SK-N-MC (cell line): ENCODE measurements around the gene XPA.

Experiments used
- DNase-seq: peaks from one replicate; pipeline ENCODE4 v3.0.0-alpha.2; 2011; ENCODE audit warnings: low read depth, low spot score
- H3K27ac ChIP-seq: fragments of 200-600 bp; sonication (generic); 2 replicates; pipeline ENCODE4 v1.5.1; 2016; ENCODE audit warnings: mixed run types
- H3K36me3 ChIP-seq: fragments of 200-600 bp; sonication (generic); 2 replicates; pipeline ENCODE4 v1.6.1; 2017; ENCODE audit warnings: antibody characterized with exemption, low read length, mixed read lengths; ENCODE audit not compliant: insufficient read depth
- H3K4me3 ChIP-seq: fragments of 200-600 bp; sonication (generic); 2 replicates; pipeline ENCODE4 v1.5.1; 2016
- H3K9ac ChIP-seq: fragments of 200-600 bp; sonication (generic); 2 replicates; pipeline ENCODE4 v1.8.0; 2017; ENCODE audit warnings: mixed run types, mixed read lengths; ENCODE audit not compliant: insufficient read length
- H3K9me3 ChIP-seq: fragments of 200-600 bp; sonication (generic); 2 replicates; pipeline ENCODE4 v1.6.1; 2017; ENCODE audit warnings: low read depth, mild to moderate bottlenecking, antibody characterized with exemption, low read length, moderate library complexity, mixed read lengths
- EZH2 ChIP-seq: fragments of 200-600 bp; sonication (generic); IDR thresholded peaks from one replicate; pipeline ENCODE4 v1.6.1; 2017; ENCODE audit warnings: antibody characterized with exemption
- FOXP2 ChIP-seq: optimal IDR thresholded peaks from 2 replicates; pipeline ENCODE3; 2011; ENCODE audit warnings: mild to moderate bottlenecking, moderate library complexity; ENCODE audit not compliant: insufficient read depth; ENCODE audit errors: extremely low read length, control extremely low read depth
- POLR2AphosphoS5 ChIP-seq: IDR thresholded peaks from 2 replicates; pipeline ENCODE4 v1.6.1; 2012; ENCODE audit warnings: mild to moderate bottlenecking, low read depth, low read length, borderline replicate concordance

The XPA gene

GRCh38 chr9:97735070-97735600 is 38.0 kb upstream of the XPA start:
- Histone ChIP-seq H3K36me3 (no peaks in the 10 kb centered on the region), H3K27ac (no peak overlapping the region), H3K9ac (no peak overlapping the region), H3K4me3 (no peak overlapping the region), H3K9me3 (no peaks in the 10 kb centered on the region)
- no peak for DNase-seq
- no peak for TF ChIP-seq FOXP2
- no peak for TF ChIP-seq POLR2AphosphoS5
- no peak for TF ChIP-seq EZH2

- Histone ChIP-seq H3K27ac (no peak overlapping the region), H3K4me3 (no peak overlapping the region), H3K36me3 (no peaks in the 10 kb centered on the region), H3K9me3 (no peaks in the 10 kb centered on the region), H3K9ac (no peak overlapping the region)
- DNase-seq = no peak
- TF ChIP-seq EZH2 = no peak
- TF ChIP-seq FOXP2 = no peak
- no peak for TF ChIP-seq POLR2AphosphoS5
Measured at GRCh38 chr9:97726716-97727115, 29.6 kb upstream of the XPA start.

- Histone ChIP-seq H3K4me3 (no peak overlapping the region), H3K9me3 (no peaks in the 10 kb centered on the region), H3K9ac (no peak overlapping the region), H3K27ac (no peak overlapping the region), H3K36me3 (no peaks in the 10 kb centered on the region)
- DNase-seq = no peak
- TF ChIP-seq EZH2 (no peak), FOXP2 (no peak), POLR2AphosphoS5 (no peak)
Measured at GRCh38 chr9:97723819-97724218, 26.7 kb upstream of the XPA start.

GRCh38 chr9:97722331-97722730 is 25.2 kb upstream of the XPA start:
- no peak for DNase-seq
- H3K36me3 ChIP-seq = no peaks in the 10 kb centered on the region
- no peak overlapping the region for H3K4me3 ChIP-seq
- no peaks in the 10 kb centered on the region for H3K9me3 ChIP-seq
- no peak overlapping the region for H3K27ac ChIP-seq
- H3K9ac ChIP-seq = no peak overlapping the region
- TF ChIP-seq POLR2AphosphoS5 (no peak), EZH2 (no peak), FOXP2 (no peak)

- H3K36me3 ChIP-seq = no peaks in the 10 kb centered on the region
- no peak overlapping the region for H3K27ac ChIP-seq
- no peaks in the 10 kb centered on the region for H3K9me3 ChIP-seq
- TF ChIP-seq EZH2 = no peak
- TF ChIP-seq FOXP2 = no peak
- TF ChIP-seq POLR2AphosphoS5 = no peak
- H3K4me3 ChIP-seq = no peak overlapping the region
- DNase-seq = no peak
- no peak overlapping the region for H3K9ac ChIP-seq
Measured at GRCh38 chr9:97721396-97721795, 24.3 kb upstream of the XPA start.

- no peaks in the 10 kb centered on the region for H3K36me3 ChIP-seq
- DNase-seq = no peak
- no peak for TF ChIP-seq EZH2
- no peak for TF ChIP-seq FOXP2
- no peak for TF ChIP-seq POLR2AphosphoS5
- H3K9me3 ChIP-seq = no peaks in the 10 kb centered on the region
- H3K27ac ChIP-seq = no peak overlapping the region
- no peak overlapping the region for H3K9ac ChIP-seq
- H3K4me3 ChIP-seq = no peak overlapping the region
Measured at GRCh38 chr9:97717866-97718265, 20.7 kb upstream of the XPA start.

GRCh38 chr9:97714435-97714834 is 17.3 kb upstream of the XPA start:
- Histone ChIP-seq H3K4me3 (no peak overlapping the region), H3K9ac (no peak overlapping the region), H3K9me3 (no peaks in the 10 kb centered on the region), H3K27ac (no peak overlapping the region), H3K36me3 (no peaks in the 10 kb centered on the region)
- no peak for DNase-seq
- TF ChIP-seq POLR2AphosphoS5 = no peak
- no peak for TF ChIP-seq EZH2
- TF ChIP-seq FOXP2 = no peak

- Histone ChIP-seq H3K9me3 (no peaks in the 10 kb centered on the region), H3K9ac (no peak overlapping the region), H3K4me3 (no peak overlapping the region), H3K27ac (no peak overlapping the region), H3K36me3 (no peaks in the 10 kb centered on the region)
- TF ChIP-seq POLR2AphosphoS5 (no peak), FOXP2 (no peak), EZH2 (no peak)
- no peak for DNase-seq
Measured at GRCh38 chr9:97711223-97711626, 14.1 kb upstream of the XPA start.

- Histone ChIP-seq H3K4me3 (no peak overlapping the region), H3K9me3 (no peaks in the 10 kb centered on the region), H3K36me3 (no peaks in the 10 kb centered on the region), H3K27ac (no peak overlapping the region), H3K9ac (no peak overlapping the region)
- no peak for DNase-seq
- no peak for TF ChIP-seq POLR2AphosphoS5
- TF ChIP-seq EZH2 = no peak
- TF ChIP-seq FOXP2 = no peak
Measured at GRCh38 chr9:97710356-97711222, 13.4 kb upstream of the XPA start.
